ENCODE results near the gene BRCA2. TPM values are rescaled to one million over a fixed set of nuclear protein-coding genes. Genes with fewer than 3 reads are reported as not detected.

Gene BRCA2
- total RNA-seq, 1 experiment from 2014 or later, result 16.8 TPM

GRCh38 chr13:32446220-32446619 is 130.9 kb downstream of the BRCA2 start:
- Histone ChIP-seq H3K4me3 (ENCODE audit: low read length) (no peak overlapping the region), H3K27me3 (ENCODE audit: low read length) (no peaks in the 10 kb centered on the region), H3K9ac (ENCODE audit: low read length) (no peak overlapping the region), H3F3A (ENCODE audit: low read length, unreplicated experiment) (no peaks in the 10 kb centered on the region), H3K36me3 (ENCODE audit: low read depth, low read length) (no peaks in the 10 kb centered on the region), H3K4me2 (ENCODE audit: low read length) (no peak overlapping the region), H2AFZ (ENCODE audit: low read length) (no peak overlapping the region), H3K9me3 (ENCODE audit: low read length) (no peaks in the 10 kb centered on the region), H3K4me1 (ENCODE audit: insufficient read depth, low read length) (no peaks in the 10 kb centered on the region), H3K27ac (ENCODE audit: low read length) (no peak overlapping the region), H4K20me1 (ENCODE audit: low read length) (no peaks in the 10 kb centered on the region), H3K9me2 (replicated peaks; ENCODE audit: low read length) (no peaks in the 10 kb centered on the region), H3K79me2 (ENCODE audit: low read length) (no peaks in the 10 kb centered on the region)
- DNase-seq (no peak), ATAC-seq (no peak)
- no TSS peak for BruUV-seq (replicated peaks)
- CTCF ChIA-PET, result no interaction called here
- TF ChIP-seq EZH2phosphoT487 (IDR thresholded peaks at IDR 0.05; ENCODE audit: borderline replicate concordance, low read length) (no peak), EZH2 (IDR thresholded peaks at IDR 0.05; ENCODE audit: low read length, unreplicated experiment) (no peak), CTCF (conservative IDR thresholded peaks at IDR 0.05; ENCODE audit: low read depth, low read length) (no peak)
- intact Hi-C loops (cut with micrococcal nuclease), result no loop called here
- POLR2A ChIA-PET (ENCODE audit: unreplicated experiment), result no interaction called here

- Histone ChIP-seq H3K9ac (ENCODE audit: low read length) (no peak overlapping the region), H3K27ac (ENCODE audit: low read length) (no peak overlapping the region), H3K9me2 (replicated peaks; ENCODE audit: low read length) (no peaks in the 10 kb centered on the region), H3F3A (ENCODE audit: low read length, unreplicated experiment) (no peaks in the 10 kb centered on the region), H3K36me3 (ENCODE audit: low read depth, low read length) (no peaks in the 10 kb centered on the region), H3K4me2 (ENCODE audit: low read length) (no peak overlapping the region), H2AFZ (ENCODE audit: low read length) (no peak overlapping the region), H3K27me3 (ENCODE audit: low read length) (no peaks in the 10 kb centered on the region), H3K4me1 (ENCODE audit: insufficient read depth, low read length) (no peaks in the 10 kb centered on the region), H4K20me1 (ENCODE audit: low read length) (no peaks in the 10 kb centered on the region), H3K4me3 (ENCODE audit: low read length) (no peak overlapping the region), H3K9me3 (ENCODE audit: low read length) (no peaks in the 10 kb centered on the region), H3K79me2 (ENCODE audit: low read length) (no peaks in the 10 kb centered on the region)
- TF ChIP-seq EZH2 (IDR thresholded peaks at IDR 0.05; ENCODE audit: low read length, unreplicated experiment) (no peak), EZH2phosphoT487 (IDR thresholded peaks at IDR 0.05; ENCODE audit: borderline replicate concordance, low read length) (no peak), CTCF (conservative IDR thresholded peaks at IDR 0.05; ENCODE audit: low read depth, low read length) (no peak)
- BruUV-seq (replicated peaks), result no TSS peak
- CTCF ChIA-PET, result no interaction called here
- POLR2A ChIA-PET (ENCODE audit: unreplicated experiment), result no interaction called here
- DNase-seq, result no peak
- intact Hi-C loops (cut with micrococcal nuclease), result no loop called here
- no peak for ATAC-seq
Observed at GRCh38 chr13:32446773-32447465, 131.6 kb downstream of the BRCA2 start.

GRCh38 chr13:32447894-32448623 is 132.8 kb downstream of the BRCA2 start:
- H3K27ac ChIP-seq (ENCODE audit: low read length), result no peak overlapping the region
- no peak for TF ChIP-seq EZH2 (IDR thresholded peaks at IDR 0.05; ENCODE audit: low read length, unreplicated experiment)
- TF ChIP-seq CTCF (conservative IDR thresholded peaks at IDR 0.05; ENCODE audit: low read depth, low read length), result no peak
- no peak for TF ChIP-seq EZH2phosphoT487 (IDR thresholded peaks at IDR 0.05; ENCODE audit: borderline replicate concordance, low read length)
- no peak overlapping the region for H3K9ac ChIP-seq (ENCODE audit: low read length)
- H3F3A ChIP-seq (ENCODE audit: low read length, unreplicated experiment), result no peaks in the 10 kb centered on the region
- no peak overlapping the region for H3K4me2 ChIP-seq (ENCODE audit: low read length)
- H4K20me1 ChIP-seq (ENCODE audit: low read length), result no peaks in the 10 kb centered on the region
- CTCF ChIA-PET, result no interaction called here
- no TSS peak for BruUV-seq (replicated peaks)
- no peaks in the 10 kb centered on the region for H3K9me2 ChIP-seq (replicated peaks; ENCODE audit: low read length)
- DNase-seq (no peak), ATAC-seq (no peak)
- H3K4me3 ChIP-seq (ENCODE audit: low read length), result no peak overlapping the region
- intact Hi-C loops (cut with micrococcal nuclease), result no loop called here
- no peaks in the 10 kb centered on the region for H3K9me3 ChIP-seq (ENCODE audit: low read length)
- no peaks in the 10 kb centered on the region for H3K27me3 ChIP-seq (ENCODE audit: low read length)
- no peak overlapping the region for H2AFZ ChIP-seq (ENCODE audit: low read length)
- H3K4me1 ChIP-seq (ENCODE audit: insufficient read depth, low read length), result no peaks in the 10 kb centered on the region
- POLR2A ChIA-PET (ENCODE audit: unreplicated experiment), result interaction anchor here (0.7 kb wide), 1 partner anchor 10 kb away, joined by 5 read pairs; no protein-coding TSS in a partner anchor
- H3K79me2 ChIP-seq (ENCODE audit: low read length), result no peaks in the 10 kb centered on the region
- H3K36me3 ChIP-seq (ENCODE audit: low read depth, low read length), result no peaks in the 10 kb centered on the region

Data from PC-3 (cell line).